ENCODE results near the gene RBPJ. TPM values are rescaled to one million over a fixed set of nuclear protein-coding genes. Genes with fewer than 3 reads are reported as not detected.

Gene RBPJ
- total RNA-seq, 1 donor from 2014 or later = 120 TPM

- TF ChIP-seq EZH2 (IDR thresholded peaks at IDR 0.05) = no peak
- no peak for TF ChIP-seq CTCF (IDR thresholded peaks at IDR 0.05)
- no peak for TF ChIP-seq EZH2phosphoT487 (IDR thresholded peaks at IDR 0.05)
- Histone ChIP-seq H3K4me1 (no peaks in the 10 kb centered on the region), H3F3A (ENCODE audit: low read depth) (no peaks in the 10 kb centered on the region), H3K36me3 (peaks cover 28% of the 10 kb centered on the region), H2AFZ (replicated peaks) (no peak overlapping the region), H3K79me2 (ENCODE audit: low read depth) (no peaks in the 10 kb centered on the region), H3K4me2 (no peak overlapping the region), H3K9me3 (ENCODE audit: low read depth) (no peaks in the 10 kb centered on the region), H3K27me3 (no peaks in the 10 kb centered on the region), H3K4me3 (no peak overlapping the region), H3K27ac (no peak overlapping the region), H3K9ac (no peak overlapping the region), H4K20me1 (ENCODE audit: low read depth) (no peaks in the 10 kb centered on the region)
- no peaks in the 10 kb centered on the region for H3K9me3 Mint-ChIP-seq
- H3K4me1 Mint-ChIP-seq = no peaks in the 10 kb centered on the region
- H3K36me3 Mint-ChIP-seq = peaks cover 31% of the 10 kb centered on the region
- no peak overlapping the region for H3K4me3 Mint-ChIP-seq
- H3K27me3 Mint-ChIP-seq (ENCODE audit: insufficient read depth, low read depth) = no peaks in the 10 kb centered on the region
- no peak overlapping the region for H3K27ac Mint-ChIP-seq
- no peak for DNase-seq (ENCODE audit: low spot score)
Observed at GRCh38 chr4:26433556-26433955, 112.7 kb downstream of the RBPJ start.

- Histone ChIP-seq H3K4me3 (no peak overlapping the region), H3K27ac (no peak overlapping the region), H3K36me3 (peaks cover 28% of the 10 kb centered on the region), H3K79me2 (ENCODE audit: low read depth) (no peaks in the 10 kb centered on the region), H2AFZ (replicated peaks) (no peak overlapping the region), H3K9ac (no peak overlapping the region), H4K20me1 (ENCODE audit: low read depth) (no peaks in the 10 kb centered on the region), H3K4me1 (no peaks in the 10 kb centered on the region), H3F3A (ENCODE audit: low read depth) (no peaks in the 10 kb centered on the region), H3K4me2 (no peak overlapping the region), H3K27me3 (no peaks in the 10 kb centered on the region), H3K9me3 (ENCODE audit: low read depth) (no peaks in the 10 kb centered on the region)
- TF ChIP-seq EZH2 (IDR thresholded peaks at IDR 0.05) (no peak), EZH2phosphoT487 (IDR thresholded peaks at IDR 0.05) (no peak), CTCF (IDR thresholded peaks at IDR 0.05) (no peak)
- H3K4me3 Mint-ChIP-seq = no peak overlapping the region
- no peaks in the 10 kb centered on the region for H3K9me3 Mint-ChIP-seq
- H3K27me3 Mint-ChIP-seq (ENCODE audit: insufficient read depth, low read depth) = no peaks in the 10 kb centered on the region
- DNase-seq (ENCODE audit: low spot score) = no peak
- H3K36me3 Mint-ChIP-seq = peaks cover 31% of the 10 kb centered on the region
- H3K27ac Mint-ChIP-seq = no peak overlapping the region
- no peaks in the 10 kb centered on the region for H3K4me1 Mint-ChIP-seq
Observed at GRCh38 chr4:26434030-26434639, 113.3 kb downstream of the RBPJ start.

- TF ChIP-seq EZH2 (IDR thresholded peaks at IDR 0.05) (no peak), EZH2phosphoT487 (IDR thresholded peaks at IDR 0.05) (no peak), CTCF (IDR thresholded peaks at IDR 0.05) (no peak)
- Mint-ChIP-seq H3K4me1 (no peaks in the 10 kb centered on the region), H3K27me3 (ENCODE audit: insufficient read depth, low read depth) (no peaks in the 10 kb centered on the region), H3K36me3 (peaks cover 46% of the 10 kb centered on the region), H3K9me3 (peaks cover 12% of the 10 kb centered on the region), H3K27ac (no peak overlapping the region), H3K4me3 (no peak overlapping the region)
- H4K20me1 ChIP-seq (ENCODE audit: low read depth) = no peaks in the 10 kb centered on the region
- no peak overlapping the region for H3K4me3 ChIP-seq
- H3K27me3 ChIP-seq = no peaks in the 10 kb centered on the region
- H3K27ac ChIP-seq = no peak overlapping the region
- peaks cover 3% of the 10 kb centered on the region for H3K9me3 ChIP-seq (ENCODE audit: low read depth)
- no peak for DNase-seq (ENCODE audit: low spot score)
- no peaks in the 10 kb centered on the region for H3F3A ChIP-seq (ENCODE audit: low read depth)
- H3K36me3 ChIP-seq = peaks cover 6% of the 10 kb centered on the region
- no peaks in the 10 kb centered on the region for H3K4me1 ChIP-seq
- H3K4me2 ChIP-seq = no peak overlapping the region
- H3K79me2 ChIP-seq (ENCODE audit: low read depth) = no peaks in the 10 kb centered on the region
- H2AFZ ChIP-seq (replicated peaks) = no peak overlapping the region
- no peak overlapping the region for H3K9ac ChIP-seq
Observed at GRCh38 chr4:26441102-26441501, 120.3 kb downstream of the RBPJ start.
